GM12872 (cell line): ENCODE data around the gene HPCAL4.
A peak's percentile ranks its signal among the peaks of the same experiment; 100 is the strongest.

Experiments
- CTCF ChIP-seq: IDR thresholded peaks from 3 replicates; pipeline ENCODE4 v1.5.1; 2011; ENCODE audit warnings: low read depth, mild to moderate bottlenecking, low read length, moderate library complexity; ENCODE audit not compliant: insufficient read depth

Gene HPCAL4

GRCh38 chr1:39717809-39718208 lies 26.6 kb upstream of the HPCAL4 start:
- TF ChIP-seq CTCF, result peak; percentile 24; the same call in 1 of the 3 replicates

GRCh38 chr1:39713557-39713956 lies 22.3 kb upstream of the HPCAL4 start:
- no peak for TF ChIP-seq CTCF

- no peak for TF ChIP-seq CTCF
Measured at GRCh38 chr1:39711966-39712340, 20.7 kb upstream of the HPCAL4 start.

- TF ChIP-seq CTCF, result no peak
Measured at GRCh38 chr1:39711104-39711965, 20.1 kb upstream of the HPCAL4 start.

- TF ChIP-seq CTCF, result no peak
Measured at GRCh38 chr1:39707506-39707905, 16.3 kb upstream of the HPCAL4 start.

- no peak for TF ChIP-seq CTCF
Measured at GRCh38 chr1:39704757-39705156, 13.5 kb upstream of the HPCAL4 start.

GRCh38 chr1:39701049-39701439 lies 9.8 kb upstream of the HPCAL4 start:
- TF ChIP-seq CTCF, result no peak

- TF ChIP-seq CTCF, result no peak
Measured at GRCh38 chr1:39700348-39700747, 9.1 kb upstream of the HPCAL4 start.
